GM12872 (cell line): ENCODE results near the gene FOXF2.

Experiments
- TF ChIP-seq, protein P1 (sequence below): IDR thresholded peaks from 3 replicates; pipeline ENCODE4 v1.5.1; 2011; ENCODE audit warnings: low read depth, mild to moderate bottlenecking, low read length, moderate library complexity; ENCODE audit not compliant: insufficient read depth

The FOXF2 gene

GRCh38 chr6:1423578-1423977 is 34.2 kb downstream of the FOXF2 start:
- TF ChIP-seq, protein P1, sequence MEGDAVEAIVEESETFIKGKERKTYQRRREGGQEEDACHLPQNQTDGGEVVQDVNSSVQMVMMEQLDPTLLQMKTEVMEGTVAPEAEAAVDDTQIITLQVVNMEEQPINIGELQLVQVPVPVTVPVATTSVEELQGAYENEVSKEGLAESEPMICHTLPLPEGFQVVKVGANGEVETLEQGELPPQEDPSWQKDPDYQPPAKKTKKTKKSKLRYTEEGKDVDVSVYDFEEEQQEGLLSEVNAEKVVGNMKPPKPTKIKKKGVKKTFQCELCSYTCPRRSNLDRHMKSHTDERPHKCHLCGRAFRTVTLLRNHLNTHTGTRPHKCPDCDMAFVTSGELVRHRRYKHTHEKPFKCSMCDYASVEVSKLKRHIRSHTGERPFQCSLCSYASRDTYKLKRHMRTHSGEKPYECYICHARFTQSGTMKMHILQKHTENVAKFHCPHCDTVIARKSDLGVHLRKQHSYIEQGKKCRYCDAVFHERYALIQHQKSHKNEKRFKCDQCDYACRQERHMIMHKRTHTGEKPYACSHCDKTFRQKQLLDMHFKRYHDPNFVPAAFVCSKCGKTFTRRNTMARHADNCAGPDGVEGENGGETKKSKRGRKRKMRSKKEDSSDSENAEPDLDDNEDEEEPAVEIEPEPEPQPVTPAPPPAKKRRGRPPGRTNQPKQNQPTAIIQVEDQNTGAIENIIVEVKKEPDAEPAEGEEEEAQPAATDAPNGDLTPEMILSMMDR = no peak

DNA sequence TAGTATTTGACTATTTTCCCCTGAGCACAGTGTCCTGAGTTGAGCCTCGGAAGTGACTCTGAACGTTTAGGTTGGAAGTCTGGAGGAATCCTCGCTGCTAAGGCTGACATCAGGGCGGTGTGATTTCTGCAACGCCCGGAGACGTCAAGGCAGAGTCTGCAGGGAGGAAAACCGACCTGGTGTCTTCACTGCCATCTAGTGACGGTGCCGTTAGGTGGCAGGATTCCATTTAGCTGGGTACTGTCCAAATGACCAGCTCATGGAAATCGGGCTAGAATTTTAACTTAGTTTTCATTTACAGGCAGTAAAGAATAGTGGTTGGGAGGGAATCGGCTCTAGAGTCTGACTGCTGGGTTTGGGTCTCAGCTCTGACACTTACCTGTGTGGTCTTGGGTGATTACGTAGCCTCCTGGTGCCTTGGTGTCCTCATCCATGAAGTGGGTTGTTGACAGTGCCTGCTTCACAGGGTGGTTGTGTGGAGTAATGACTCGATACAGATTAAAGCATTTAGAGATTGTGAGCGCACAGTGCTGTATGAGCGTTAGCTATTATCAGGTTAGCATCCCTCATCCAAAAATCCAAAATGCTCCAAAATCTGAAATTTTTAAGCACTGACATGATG is 35.0 kb downstream of the FOXF2 start:
- TF ChIP-seq, protein P1 = peak; percentile 75

DNA sequence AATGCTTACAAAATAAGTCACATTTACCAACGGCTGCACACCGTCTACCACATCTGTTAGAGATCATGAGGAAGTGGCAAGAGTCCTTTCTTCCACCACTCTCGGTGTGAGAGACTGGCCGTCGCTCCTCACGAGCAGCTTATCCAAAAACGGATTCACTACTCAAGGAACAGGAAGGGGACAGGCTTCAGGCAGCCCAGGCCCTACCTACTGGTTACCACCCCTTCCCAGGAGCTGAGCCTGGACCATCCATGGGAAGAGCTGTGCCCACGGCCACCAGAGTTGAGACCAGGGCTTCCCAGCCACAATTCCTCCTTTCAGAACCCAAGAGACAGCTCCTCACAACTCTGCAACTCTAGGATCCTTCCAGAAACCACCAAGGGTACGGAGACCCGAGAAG is 37.0 kb downstream of the FOXF2 start:
- TF ChIP-seq, protein P1 = no peak

- TF ChIP-seq, protein P1 = no peak
Measured at GRCh38 chr6:1435806-1436205, 46.4 kb downstream of the FOXF2 start.

DNA sequence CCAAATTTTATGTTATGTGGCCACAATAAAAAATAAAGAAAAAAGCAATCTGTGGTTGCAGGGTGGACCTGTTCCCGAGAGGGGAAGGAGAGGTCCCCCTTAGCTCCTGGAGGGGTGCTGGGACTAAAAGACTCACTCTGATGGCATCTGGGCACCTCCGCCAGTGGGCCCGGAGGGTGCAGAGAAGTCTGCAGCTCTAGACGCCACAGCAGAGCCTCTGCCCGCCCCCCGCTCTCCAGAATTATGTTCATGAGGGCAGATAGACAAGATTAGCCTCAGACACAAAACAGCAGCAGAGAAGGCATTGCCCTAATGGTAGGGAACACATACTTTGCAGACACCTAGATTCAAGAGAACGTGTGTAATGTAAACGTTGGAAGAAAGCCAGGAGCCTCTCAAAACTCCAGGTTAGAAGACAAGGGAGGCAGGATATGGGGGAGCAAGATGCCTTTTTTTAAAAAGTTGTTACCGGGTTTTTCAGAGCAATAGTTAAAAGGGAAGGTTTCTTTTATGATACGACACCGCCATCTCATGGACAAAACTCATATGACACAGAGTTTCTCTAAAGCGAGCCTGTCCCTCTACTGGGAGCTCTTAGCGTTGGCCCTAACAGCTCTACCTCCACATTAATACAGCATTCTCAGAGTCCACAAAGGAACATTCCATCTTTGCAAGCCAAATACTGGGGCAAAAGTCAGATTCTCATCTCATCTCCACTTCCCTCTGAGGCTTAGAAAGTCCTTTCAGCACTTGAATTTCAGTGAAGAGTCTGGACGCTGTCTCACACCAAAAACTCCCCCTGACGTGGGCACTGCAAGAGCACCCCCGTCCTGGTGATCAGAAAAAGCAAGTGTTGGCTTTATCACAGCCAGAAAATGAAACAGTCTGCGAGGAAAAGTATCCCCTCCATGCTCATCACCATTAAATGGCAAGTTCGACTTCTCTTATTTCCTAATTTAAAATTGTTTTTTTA is 47.2 kb downstream of the FOXF2 start:
- TF ChIP-seq, protein P1 = peak; percentile 72

GRCh38 chr6:1437553-1438406 is 48.4 kb downstream of the FOXF2 start:
- TF ChIP-seq, protein P1 = no peak

DNA sequence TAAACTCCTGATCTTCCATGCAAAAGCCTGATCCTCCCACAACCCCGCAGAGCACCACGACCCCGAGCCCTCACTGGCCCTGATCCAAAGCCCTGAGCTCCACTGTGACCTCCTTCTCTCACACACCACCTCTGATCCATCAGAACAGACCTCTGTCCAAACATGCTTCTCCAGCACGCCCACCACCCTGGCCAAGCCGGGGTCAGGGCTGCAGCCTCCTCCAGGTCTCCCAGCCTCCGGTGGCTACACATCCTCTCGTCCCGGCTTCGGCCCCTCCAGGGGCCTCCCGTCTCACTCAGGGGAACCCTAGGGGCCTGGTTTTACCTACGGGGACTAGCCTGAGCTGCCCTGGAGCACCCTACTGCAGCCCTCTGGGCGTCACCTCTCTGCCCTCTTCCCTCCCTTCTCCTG is 49.1 kb downstream of the FOXF2 start:
- TF ChIP-seq, protein P1 = no peak
